PC-3 (cell line): ENCODE results near the gene TBC1D8. TPM values are rescaled to one million over a fixed set of nuclear protein-coding genes. Genes with fewer than 3 reads are reported as not detected.
A peak's percentile ranks its signal among the peaks of the same experiment; 100 is the strongest.

Experiments used
- ATAC-seq: fragments of 200-7000 bp; cut with Tn5 transposase; 2 replicates; pipeline ENCODE4 v1.9.1; 2020; ENCODE audit warnings: mild to moderate bottlenecking, moderate library complexity
- BruUV-seq: library from RNA; stranded (reverse); fragments of 400-500 nt; replicated peaks from 2 replicates; lab custom pipeline; 2021; lab: Mats Ljungman, UMichigan
- CTCF ChIA-PET: fragments of 300-600 bp; sonication (Branson Sonifier 250); formaldehyde crosslinking; loops from one replicate; lab custom pipeline; 2022; ENCODE audit warnings: antibody characterized with exemption; lab: Charles Lee
- POLR2A ChIA-PET: fragments of 300-600 bp; sonication (Branson Sonifier 250); formaldehyde crosslinking; loops from one replicate; lab custom pipeline; 2022; ENCODE audit warnings: antibody characterized with exemption; ENCODE audit not compliant: unreplicated experiment; lab: Charles Lee
- DNase-seq: peaks from one replicate; pipeline ENCODE4 v3.0.0-alpha.2; 2015
- H2AFZ ChIP-seq: fragments of 300-600 bp; sonication (generic); 2 replicates; pipeline ENCODE4 v1.6.0; 2016; ENCODE audit warnings: antibody characterized with exemption, low read length
- H3F3A ChIP-seq: fragments of 300-600 bp; sonication (generic); one replicate; pipeline ENCODE4 v1.6.0; 2017; ENCODE audit warnings: antibody characterized with exemption, low read length, control low read depth, mild to moderate bottlenecking; ENCODE audit not compliant: unreplicated experiment
- H3K27ac ChIP-seq: fragments of 300-600 bp; sonication (generic); 2 replicates; pipeline ENCODE4 v1.5.1; 2016; ENCODE audit warnings: mild to moderate bottlenecking, low read length
- H3K27me3 ChIP-seq: fragments of 300-600 bp; sonication (generic); 2 replicates; pipeline ENCODE4 v1.6.1; 2016; ENCODE audit warnings: low read length, mixed read lengths
- H3K36me3 ChIP-seq: fragments of 300-600 bp; sonication (generic); 2 replicates; pipeline ENCODE4 v1.6.1; 2016; ENCODE audit warnings: low read depth, mixed run types, low read length, mixed read lengths
- H3K4me1 ChIP-seq: fragments of 300-600 bp; sonication (generic); 2 replicates; pipeline ENCODE4 v1.5.1; 2016; ENCODE audit warnings: low read length; ENCODE audit not compliant: insufficient read depth
- H3K4me2 ChIP-seq: fragments of 300-600 bp; sonication (generic); 2 replicates; pipeline ENCODE4 v1.6.0; 2016; ENCODE audit warnings: low read length
- H3K4me3 ChIP-seq: fragments of 300-600 bp; sonication (generic); 2 replicates; pipeline ENCODE4 v1.5.1; 2016; ENCODE audit warnings: mild to moderate bottlenecking, low read length, mixed read lengths
- H3K79me2 ChIP-seq: fragments of 300-600 bp; sonication (generic); 2 replicates; pipeline ENCODE4 v1.6.1; 2017; ENCODE audit warnings: low read length, mixed read lengths
- H3K9ac ChIP-seq: fragments of 300-600 bp; sonication (generic); 2 replicates; pipeline ENCODE4 v1.6.0; 2016; ENCODE audit warnings: mild to moderate bottlenecking, low read length
- H3K9me2 ChIP-seq: fragments of 300-600 bp; sonication (generic); replicated peaks from 2 replicates; pipeline ENCODE4 v1.6.1; 2016; ENCODE audit warnings: mixed run types, low read length, mixed read lengths
- H3K9me3 ChIP-seq: fragments of 300-600 bp; sonication (generic); 2 replicates; pipeline ENCODE4 v1.6.1; 2016; ENCODE audit warnings: low read length, mixed read lengths
- H4K20me1 ChIP-seq: fragments of 300-600 bp; sonication (generic); 2 replicates; pipeline ENCODE4 v1.6.1; 2016; ENCODE audit warnings: low read length, mixed read lengths
- CTCF ChIP-seq: fragments of 300-600 bp; sonication (generic); conservative IDR thresholded peaks from 2 replicates; pipeline ENCODE4 v1.5.1; 2017; ENCODE audit warnings: antibody characterized with exemption, low read depth, mild to moderate bottlenecking, low read length
- EZH2 ChIP-seq: fragments of 300-600 bp; sonication (generic); IDR thresholded peaks from one replicate; pipeline ENCODE4 v1.6.1; 2017; ENCODE audit warnings: antibody characterized with exemption, mild to moderate bottlenecking, low read length; ENCODE audit not compliant: unreplicated experiment
- EZH2phosphoT487 ChIP-seq: fragments of 300-600 bp; sonication (generic); IDR thresholded peaks from 2 replicates; pipeline ENCODE4 v1.6.1; 2018; ENCODE audit warnings: mild to moderate bottlenecking, antibody characterized with exemption, low read length, borderline replicate concordance
- intact Hi-C: fragments of 100-400 bp; cut with micrococcal nuclease; formaldehyde crosslinking; loops from 2 replicates; pipeline ENCODE4 v1.9.0; 2023
- total RNA-seq: library from RNA; depleted of rRNA; stranded (reverse); fragments of >200 nt; gene quantifications from 2 replicates; pipeline ENCODE4 v1.2.3, GENCODE V29; 2014

The TBC1D8 gene
- total RNA-seq, 1 experiment from 2014 or later, result 39.7 TPM

GRCh38 chr2:100960688-100961087, 190.5 kb downstream of the TBC1D8 start:
- no peaks in the 10 kb centered on the region for H3K9me2 ChIP-seq
- ATAC-seq, result no peak
- POLR2A ChIA-PET, result no interaction called here
- CTCF ChIA-PET, result interaction anchor here (0.6 kb wide), 1 partner anchor 59 kb away, joined by 4 read pairs; no protein-coding TSS in a partner anchor
- no peak for DNase-seq
- no peak overlapping the region for H3K4me2 ChIP-seq
- peaks cover 34% of the 10 kb centered on the region for H3K4me1 ChIP-seq
- no TSS peak for BruUV-seq
- H3K36me3 ChIP-seq, result peaks cover 12% of the 10 kb centered on the region
- H3K27me3 ChIP-seq, result no peaks in the 10 kb centered on the region
- no peaks in the 10 kb centered on the region for H4K20me1 ChIP-seq
- no peaks in the 10 kb centered on the region for H3K79me2 ChIP-seq
- no peaks in the 10 kb centered on the region for H3K9me3 ChIP-seq
- H3K4me3 ChIP-seq, result no peak overlapping the region
- intact Hi-C loops, result no loop called here
- no peak overlapping the region for H3K9ac ChIP-seq
- no peak overlapping the region for H2AFZ ChIP-seq
- TF ChIP-seq EZH2phosphoT487 (no peak), EZH2 (no peak), CTCF (no peak)
- H3K27ac ChIP-seq, result no peak overlapping the region
- no peaks in the 10 kb centered on the region for H3F3A ChIP-seq

GRCh38 chr2:100959225-100959880, 191.8 kb downstream of the TBC1D8 start:
- ChIA-PET POLR2A (interaction anchor here (0.9 kb wide), 1 partner anchor 138 kb away, joined by 4 read pairs; no protein-coding TSS in a partner anchor), CTCF (no interaction called here)
- no peaks in the 10 kb centered on the region for H4K20me1 ChIP-seq
- no TSS peak for BruUV-seq
- H3K9me3 ChIP-seq, result no peaks in the 10 kb centered on the region
- intact Hi-C loops, result no loop called here
- no peak overlapping the region for H3K9ac ChIP-seq
- H3K4me2 ChIP-seq, result no peak overlapping the region
- H3K4me3 ChIP-seq, result no peak overlapping the region
- H3K4me1 ChIP-seq, result peaks cover 34% of the 10 kb centered on the region
- H3F3A ChIP-seq, result no peaks in the 10 kb centered on the region
- H3K9me2 ChIP-seq, result no peaks in the 10 kb centered on the region
- H3K27me3 ChIP-seq, result no peaks in the 10 kb centered on the region
- DNase-seq, result peak; percentile 39
- no peak overlapping the region for H2AFZ ChIP-seq
- ATAC-seq, result no peak
- TF ChIP-seq EZH2 (no peak), CTCF (no peak), EZH2phosphoT487 (no peak)
- no peaks in the 10 kb centered on the region; the same call in none of the 2 replicates for H3K36me3 ChIP-seq
- no peaks in the 10 kb centered on the region for H3K79me2 ChIP-seq
- H3K27ac ChIP-seq, result no peak overlapping the region

GRCh38 chr2:100957996-100958653, 193.1 kb downstream of the TBC1D8 start:
- Histone ChIP-seq H3K4me1 (peaks cover 34% of the 10 kb centered on the region), H3K27me3 (no peaks in the 10 kb centered on the region), H3K4me3 (no peak overlapping the region), H3K36me3 (no peaks in the 10 kb centered on the region; the same call in none of the 2 replicates), H3K79me2 (no peaks in the 10 kb centered on the region), H2AFZ (no peak overlapping the region), H3K27ac (peak overlapping the region; percentile 33), H3F3A (no peaks in the 10 kb centered on the region), H4K20me1 (no peaks in the 10 kb centered on the region), H3K9me3 (no peaks in the 10 kb centered on the region), H3K4me2 (peak overlapping the region; percentile 61), H3K9ac (no peak overlapping the region), H3K9me2 (no peaks in the 10 kb centered on the region)
- ChIA-PET CTCF (no interaction called here), POLR2A (no interaction called here)
- ATAC-seq (peak; percentile 66), DNase-seq (peak; percentile 90)
- no peak for TF ChIP-seq CTCF
- TF ChIP-seq EZH2phosphoT487, result no peak
- TF ChIP-seq EZH2, result no peak
- intact Hi-C loops, result no loop called here
- no TSS peak for BruUV-seq
